ENCODE data around the gene SLC23A2. TPM values are rescaled to one million over a fixed set of nuclear protein-coding genes. Genes with fewer than 3 reads are reported as not detected.

The SLC23A2 gene
- total and polyA plus RNA-seq, 8 donors, result 4.3 to 12.9 (median 8.8) TPM

- Histone ChIP-seq H3K27me3 (no peaks in the 10 kb centered on the region), H3K4me1 (no peaks in the 10 kb centered on the region), H3K36me3 (no peaks in the 10 kb centered on the region), H3K4me3 (no peak overlapping the region), H3K9me3 (no peaks in the 10 kb centered on the region), H3K27ac (no peak overlapping the region)
- FAIRE-seq (no peak), ATAC-seq (no peak), DNase-seq (no peak)
- WGBS, 2 donors, result 88 to 91% methylated on average over 2 of the region's 2 CpGs
- TF ChIP-seq, protein P1, sequence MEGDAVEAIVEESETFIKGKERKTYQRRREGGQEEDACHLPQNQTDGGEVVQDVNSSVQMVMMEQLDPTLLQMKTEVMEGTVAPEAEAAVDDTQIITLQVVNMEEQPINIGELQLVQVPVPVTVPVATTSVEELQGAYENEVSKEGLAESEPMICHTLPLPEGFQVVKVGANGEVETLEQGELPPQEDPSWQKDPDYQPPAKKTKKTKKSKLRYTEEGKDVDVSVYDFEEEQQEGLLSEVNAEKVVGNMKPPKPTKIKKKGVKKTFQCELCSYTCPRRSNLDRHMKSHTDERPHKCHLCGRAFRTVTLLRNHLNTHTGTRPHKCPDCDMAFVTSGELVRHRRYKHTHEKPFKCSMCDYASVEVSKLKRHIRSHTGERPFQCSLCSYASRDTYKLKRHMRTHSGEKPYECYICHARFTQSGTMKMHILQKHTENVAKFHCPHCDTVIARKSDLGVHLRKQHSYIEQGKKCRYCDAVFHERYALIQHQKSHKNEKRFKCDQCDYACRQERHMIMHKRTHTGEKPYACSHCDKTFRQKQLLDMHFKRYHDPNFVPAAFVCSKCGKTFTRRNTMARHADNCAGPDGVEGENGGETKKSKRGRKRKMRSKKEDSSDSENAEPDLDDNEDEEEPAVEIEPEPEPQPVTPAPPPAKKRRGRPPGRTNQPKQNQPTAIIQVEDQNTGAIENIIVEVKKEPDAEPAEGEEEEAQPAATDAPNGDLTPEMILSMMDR (IDR thresholded peaks at IDR 0.05), result no peak
- intact Hi-C loops (cut with DNase I), result no loop called here
Measured at GRCh38 chr20:4957939-4958362, 43.4 kb downstream of the SLC23A2 start.

DNA sequence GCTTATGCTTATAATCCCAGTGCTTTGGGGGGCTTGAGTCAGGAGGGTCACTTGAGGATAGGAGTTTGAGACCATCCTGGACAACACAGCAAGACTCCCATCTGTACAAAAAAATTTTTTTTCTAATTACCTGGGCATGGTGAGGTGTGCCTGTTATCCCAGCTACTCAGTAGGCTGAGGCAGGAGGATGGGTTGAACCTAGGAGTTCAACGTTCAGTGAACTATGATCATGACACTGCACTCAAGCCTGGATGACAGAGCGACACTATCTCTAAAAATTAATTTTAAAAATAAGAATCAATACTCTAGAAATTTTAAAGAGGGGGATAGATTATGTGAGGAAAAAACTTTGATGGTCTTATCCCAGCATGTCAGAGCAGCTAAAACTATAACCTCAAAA, 44.1 kb downstream of the SLC23A2 start:
- no peaks in the 10 kb centered on the region for H3K36me3 ChIP-seq
- ATAC-seq (no peak), DNase-seq (no peak), FAIRE-seq (no peak)
- whole genome bisulfite sequencing, 2 donors, result 74 to 85% methylated on average over 2 of the region's 2 CpGs
- intact Hi-C loops (cut with DNase I), result no loop called here
- H3K4me1 ChIP-seq, result no peaks in the 10 kb centered on the region
- TF ChIP-seq, protein P1 (IDR thresholded peaks at IDR 0.05), result no peak
- no peak overlapping the region for H3K27ac ChIP-seq
- H3K4me3 ChIP-seq, result no peak overlapping the region
- H3K27me3 ChIP-seq, result no peaks in the 10 kb centered on the region
- H3K9me3 ChIP-seq, result no peaks in the 10 kb centered on the region

- intact Hi-C loops (cut with DNase I), result no loop called here
- ATAC-seq (peak in 3 of 4 donors; percentile 76 to 84 (median 78)), DNase-seq (no peak), FAIRE-seq (peak; percentile 96)
- 58 to 64% methylated on average over 3 of the region's 3 CpGs for WGBS, 2 donors
- H3K27me3 ChIP-seq, result no peaks in the 10 kb centered on the region
- TF ChIP-seq, protein P1 (IDR thresholded peaks at IDR 0.05), result peak; percentile 47 to 77 (median 56)
- no peaks in the 10 kb centered on the region for H3K9me3 ChIP-seq
- no peak overlapping the region for H3K4me3 ChIP-seq
- H3K4me1 ChIP-seq, result no peaks in the 10 kb centered on the region
- H3K27ac ChIP-seq, result no peak overlapping the region
- H3K36me3 ChIP-seq, result no peaks in the 10 kb centered on the region
Measured at GRCh38 chr20:4956200-4956810, 45.0 kb downstream of the SLC23A2 start.

DNA sequence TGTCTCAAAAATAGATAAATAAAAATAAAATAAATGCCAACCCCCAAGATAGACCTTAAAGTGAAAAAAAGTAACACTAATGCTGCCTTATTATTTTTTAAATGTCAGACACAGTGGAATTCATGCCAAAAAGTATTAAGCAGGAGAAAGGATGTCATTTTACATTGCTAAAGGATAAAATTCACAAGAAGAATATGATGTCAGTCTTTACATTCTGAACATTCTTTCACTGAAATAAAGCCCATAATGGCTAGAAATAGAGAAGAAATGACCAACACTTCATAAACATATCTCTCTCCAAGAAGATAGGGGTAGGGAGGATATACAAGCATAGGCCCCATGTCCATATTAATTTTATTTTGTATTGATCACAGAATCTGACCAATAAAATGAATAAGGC, 47.4 kb downstream of the SLC23A2 start:
- H3K27ac ChIP-seq, result no peak overlapping the region
- no peak overlapping the region for H3K4me3 ChIP-seq
- ATAC-seq (no peak), FAIRE-seq (no peak), DNase-seq (no peak)
- intact Hi-C loops (cut with DNase I), result loop anchor here in 1 of 3 donors (5.0 kb wide), 1 partner anchor 187 kb away; no protein-coding TSS in a partner anchor
- TF ChIP-seq, protein P1 (IDR thresholded peaks at IDR 0.05), result no peak
- no peaks in the 10 kb centered on the region for H3K4me1 ChIP-seq
- H3K27me3 ChIP-seq, result no peaks in the 10 kb centered on the region
- H3K36me3 ChIP-seq, result no peaks in the 10 kb centered on the region
- H3K9me3 ChIP-seq, result no peaks in the 10 kb centered on the region

- Histone ChIP-seq H3K27ac (no peak overlapping the region), H3K4me1 (no peaks in the 10 kb centered on the region), H3K27me3 (no peaks in the 10 kb centered on the region), H3K9me3 (no peaks in the 10 kb centered on the region), H3K36me3 (no peaks in the 10 kb centered on the region), H3K4me3 (no peak overlapping the region)
- WGBS, 2 donors, result 90% methylated on average over 1 of the region's 1 CpG
- TF ChIP-seq, protein P1 (IDR thresholded peaks at IDR 0.05), result no peak
- intact Hi-C loops (cut with DNase I), result loop anchor here in 1 of 3 donors (5.0 kb wide), 1 partner anchor 185 kb away; no protein-coding TSS in a partner anchor
- DNase-seq (no peak), ATAC-seq (no peak), FAIRE-seq (no peak)
Measured at GRCh38 chr20:4952229-4952628, 49.1 kb downstream of the SLC23A2 start.
